GM18858 (cell line): ENCODE results near the gene MGAT3.

Experiments
- ATAC-seq: cut with Tn5 transposase; IDR thresholded peaks from one replicate; pipeline ENCODE4 v1.9.1; 2021; ENCODE audit not compliant: unreplicated experiment

MGAT3 gene

GRCh38 chr22:39449708-39450107 is 7.1 kb upstream of the MGAT3 start:
- no peak for ATAC-seq

GRCh38 chr22:39450258-39450955 is 6.4 kb upstream of the MGAT3 start:
- no peak for ATAC-seq

- ATAC-seq: no peak
These were observed 4.1 kb upstream of the MGAT3 start for GRCh38 chr22:39452740-39453040.

GRCh38 chr22:39453765-39454378 is 2.9 kb upstream of the MGAT3 start:
- no peak for ATAC-seq

- ATAC-seq: no peak
These were observed 2.4 kb upstream of the MGAT3 start for GRCh38 chr22:39454385-39454871.

- ATAC-seq: no peak
These were observed 365 bp downstream of the MGAT3 start for GRCh38 chr22:39457198-39457555.

GRCh38 chr22:39457556-39458443 is 988 bp downstream of the MGAT3 start:
- no peak for ATAC-seq

GRCh38 chr22:39458444-39459083 is 1.8 kb downstream of the MGAT3 start:
- no peak for ATAC-seq

- ATAC-seq: no peak
These were observed 2.9 kb downstream of the MGAT3 start for GRCh38 chr22:39459681-39460080.

- no peak for ATAC-seq
These were observed 5.8 kb downstream of the MGAT3 start for GRCh38 chr22:39462443-39463221.

- ATAC-seq: no peak
These were observed 6.5 kb downstream of the MGAT3 start for GRCh38 chr22:39463277-39463676.

GRCh38 chr22:39463931-39464390 is 7.1 kb downstream of the MGAT3 start:
- ATAC-seq: no peak

GRCh38 chr22:39466228-39467006 is 9.6 kb downstream of the MGAT3 start:
- ATAC-seq: no peak

- ATAC-seq: no peak
These were observed 10.6 kb downstream of the MGAT3 start for GRCh38 chr22:39467390-39467895.

GRCh38 chr22:39468487-39469325 is 11.9 kb downstream of the MGAT3 start:
- ATAC-seq: no peak

- ATAC-seq: no peak
These were observed 12.5 kb downstream of the MGAT3 start for GRCh38 chr22:39469326-39469680.

GRCh38 chr22:39469681-39470450 is 13.1 kb downstream of the MGAT3 start:
- ATAC-seq: no peak
